Type B pancreatic cell (in vitro differentiated cells): Measurements from ENCODE around the gene TPST1. TPM values are rescaled to one million over a fixed set of nuclear protein-coding genes. Genes with fewer than 3 reads are reported as not detected.
"Not testable (repeated sequence)": the region's sequence is repeated elsewhere in the genome, so short reads cannot be mapped to it uniquely, and the experiment has no call there.

Experiments
- DNase-seq: peaks from one replicate; pipeline ENCODE4 v3.0.0; 2021; ENCODE audit warnings: mixed read lengths; ENCODE audit not compliant: unreplicated experiment; ENCODE audit errors: extremely low spot score
- H3K27ac Mint-ChIP-seq: 2 replicates; pipeline ENCODE4 v1.8.0; 2021; ENCODE audit warnings: mild to moderate bottlenecking, mixed read lengths
- H3K27me3 Mint-ChIP-seq: 2 replicates; pipeline ENCODE4 v1.8.0; 2021; ENCODE audit warnings: mixed read lengths
- H3K36me3 Mint-ChIP-seq: 2 replicates; pipeline ENCODE4 v1.8.0; 2021; ENCODE audit warnings: mixed read lengths
- H3K4me1 Mint-ChIP-seq: one replicate; pipeline ENCODE4 v1.8.0; 2021; ENCODE audit warnings: mixed read lengths; ENCODE audit not compliant: unreplicated experiment
- H3K4me3 Mint-ChIP-seq: 2 replicates; pipeline ENCODE4 v1.8.0; 2021; ENCODE audit warnings: mild to moderate bottlenecking, mixed read lengths
- H3K9me3 Mint-ChIP-seq: 2 replicates; pipeline ENCODE4 v1.8.0; 2021; ENCODE audit warnings: mixed read lengths
- total RNA-seq: library from RNA; stranded (reverse); gene quantifications from 2 replicates; pipeline ENCODE4 v1.2.1, GENCODE V29; 2021; ENCODE audit warnings: low replicate concordance
- TF ChIP-seq, protein P1 (sequence below): fragments of 200-600 bp; sonication (generic); conservative IDR thresholded peaks from 2 replicates; pipeline ENCODE4 v1.5.0; 2021; ENCODE audit warnings: antibody characterized with exemption, mild to moderate bottlenecking

TPST1 gene
- total RNA-seq, 1 donor from 2014 or later, result 26.9 TPM

DNA sequence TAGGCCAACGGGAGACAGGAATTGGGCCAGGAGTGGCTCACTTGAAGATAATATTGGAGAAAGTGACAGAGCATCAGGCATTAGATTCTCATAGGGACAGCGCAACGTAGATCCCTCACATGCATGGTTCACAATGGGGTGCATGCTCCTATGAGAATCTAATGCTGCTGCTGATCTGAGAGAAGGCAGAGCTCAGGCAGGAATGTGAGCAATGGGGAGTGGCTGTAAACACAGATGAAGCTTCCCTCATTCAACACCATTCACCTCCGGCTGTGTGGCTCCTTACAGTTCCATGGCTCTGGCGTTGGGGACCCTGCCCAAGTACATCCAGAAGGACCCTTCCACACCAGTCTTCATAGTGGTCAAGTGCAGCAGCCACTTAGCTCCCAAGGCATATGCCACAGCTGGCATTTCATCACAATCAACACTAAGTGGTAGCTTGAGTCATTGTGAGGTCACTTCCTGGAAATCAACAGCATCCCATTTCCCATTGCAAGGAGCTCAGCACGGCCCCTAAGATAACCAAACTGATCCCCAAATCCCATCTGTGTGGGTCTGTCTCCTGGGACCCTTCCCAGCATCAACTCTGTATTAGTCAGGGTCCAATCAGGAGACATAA is 174.5 kb downstream of the TPST1 start:
- Mint-ChIP-seq H3K27ac (peak overlapping the region; percentile 58), H3K4me3 (no peak overlapping the region), H3K27me3 (no peaks in the 10 kb centered on the region), H3K4me1 (no peaks in the 10 kb centered on the region), H3K36me3 (peaks cover 21% of the 10 kb centered on the region), H3K9me3 (no peaks in the 10 kb centered on the region)
- TF ChIP-seq, protein P1, sequence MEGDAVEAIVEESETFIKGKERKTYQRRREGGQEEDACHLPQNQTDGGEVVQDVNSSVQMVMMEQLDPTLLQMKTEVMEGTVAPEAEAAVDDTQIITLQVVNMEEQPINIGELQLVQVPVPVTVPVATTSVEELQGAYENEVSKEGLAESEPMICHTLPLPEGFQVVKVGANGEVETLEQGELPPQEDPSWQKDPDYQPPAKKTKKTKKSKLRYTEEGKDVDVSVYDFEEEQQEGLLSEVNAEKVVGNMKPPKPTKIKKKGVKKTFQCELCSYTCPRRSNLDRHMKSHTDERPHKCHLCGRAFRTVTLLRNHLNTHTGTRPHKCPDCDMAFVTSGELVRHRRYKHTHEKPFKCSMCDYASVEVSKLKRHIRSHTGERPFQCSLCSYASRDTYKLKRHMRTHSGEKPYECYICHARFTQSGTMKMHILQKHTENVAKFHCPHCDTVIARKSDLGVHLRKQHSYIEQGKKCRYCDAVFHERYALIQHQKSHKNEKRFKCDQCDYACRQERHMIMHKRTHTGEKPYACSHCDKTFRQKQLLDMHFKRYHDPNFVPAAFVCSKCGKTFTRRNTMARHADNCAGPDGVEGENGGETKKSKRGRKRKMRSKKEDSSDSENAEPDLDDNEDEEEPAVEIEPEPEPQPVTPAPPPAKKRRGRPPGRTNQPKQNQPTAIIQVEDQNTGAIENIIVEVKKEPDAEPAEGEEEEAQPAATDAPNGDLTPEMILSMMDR, result no peak
- no peak for DNase-seq

DNA sequence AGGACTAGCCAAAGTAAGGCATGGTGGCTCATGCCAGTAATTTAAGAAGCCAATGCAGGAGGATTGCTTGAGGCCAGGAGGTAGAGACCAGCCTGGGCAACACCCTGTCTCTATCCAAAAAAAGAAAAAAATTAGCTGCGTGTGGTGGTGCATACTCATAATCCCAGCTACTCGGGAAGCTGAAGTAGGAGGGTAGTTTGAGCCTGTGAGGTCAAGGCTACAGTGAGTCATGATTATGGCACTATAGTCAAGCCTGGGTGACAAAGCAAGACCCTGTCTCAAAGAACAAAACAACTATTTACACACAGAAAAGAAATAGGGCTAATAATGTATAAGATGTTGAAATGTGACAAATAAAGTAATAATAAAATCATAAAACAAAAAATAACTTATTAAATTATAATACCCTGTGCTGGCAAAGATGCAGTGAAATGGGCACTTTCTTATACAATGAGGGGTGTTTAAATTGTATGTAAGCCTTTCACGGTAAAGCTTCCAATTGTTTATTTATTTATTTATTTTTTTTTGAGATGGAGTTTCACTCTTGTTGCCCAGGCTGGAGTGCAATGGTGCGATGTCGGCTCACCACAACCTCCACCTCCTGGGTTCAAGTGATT is 175.2 kb downstream of the TPST1 start:
- TF ChIP-seq, protein P1, result no peak
- no peaks in the 10 kb centered on the region for H3K27me3 Mint-ChIP-seq
- no peak for DNase-seq
- peaks cover 2% of the 10 kb centered on the region for H3K4me1 Mint-ChIP-seq
- no peak overlapping the region for H3K27ac Mint-ChIP-seq
- H3K4me3 Mint-ChIP-seq, result no peak overlapping the region
- H3K36me3 Mint-ChIP-seq, result peaks cover 21% of the 10 kb centered on the region
- H3K9me3 Mint-ChIP-seq, result no peaks in the 10 kb centered on the region

DNA sequence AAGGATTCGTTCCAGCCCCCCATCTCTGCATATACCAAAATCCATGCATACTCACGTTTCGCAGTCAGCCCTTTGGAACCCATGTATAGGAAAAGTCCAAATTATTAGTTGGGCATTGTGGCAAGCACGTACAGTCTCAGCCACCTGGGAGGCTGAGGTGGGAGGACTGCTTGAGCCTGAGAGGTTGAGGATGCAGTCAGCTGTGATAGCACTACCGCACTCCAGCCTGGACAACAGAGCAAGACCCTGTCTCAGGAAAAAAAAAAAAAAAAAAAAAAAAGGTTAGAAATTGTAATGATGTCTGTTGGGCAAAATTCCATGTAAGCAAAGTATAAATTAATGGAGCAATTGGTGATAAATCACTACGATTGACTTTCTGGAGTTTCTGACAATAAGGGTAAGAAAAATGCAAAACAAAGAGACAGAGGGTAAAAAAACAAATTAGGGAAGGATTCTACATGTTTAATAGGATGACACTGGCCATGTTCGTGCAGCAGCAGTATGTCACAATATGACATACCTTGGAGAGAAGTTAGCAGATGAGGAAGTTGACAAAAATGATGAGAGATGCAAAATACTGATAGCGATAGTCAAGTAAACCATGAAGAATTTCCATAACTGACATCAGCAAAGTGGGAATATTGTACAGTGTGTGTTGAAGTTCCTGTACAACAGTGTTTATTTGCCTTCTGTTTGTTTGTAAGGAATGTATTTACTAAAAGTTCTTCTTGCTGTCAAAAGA is 177.2 kb downstream of the TPST1 start:
- not testable (repeated sequence) for H3K27me3 Mint-ChIP-seq, H3K4me3 Mint-ChIP-seq, H3K27ac Mint-ChIP-seq, DNase-seq, H3K4me1 Mint-ChIP-seq, H3K9me3 Mint-ChIP-seq
- peaks cover 18% of the 10 kb centered on the region for H3K36me3 Mint-ChIP-seq

DNA sequence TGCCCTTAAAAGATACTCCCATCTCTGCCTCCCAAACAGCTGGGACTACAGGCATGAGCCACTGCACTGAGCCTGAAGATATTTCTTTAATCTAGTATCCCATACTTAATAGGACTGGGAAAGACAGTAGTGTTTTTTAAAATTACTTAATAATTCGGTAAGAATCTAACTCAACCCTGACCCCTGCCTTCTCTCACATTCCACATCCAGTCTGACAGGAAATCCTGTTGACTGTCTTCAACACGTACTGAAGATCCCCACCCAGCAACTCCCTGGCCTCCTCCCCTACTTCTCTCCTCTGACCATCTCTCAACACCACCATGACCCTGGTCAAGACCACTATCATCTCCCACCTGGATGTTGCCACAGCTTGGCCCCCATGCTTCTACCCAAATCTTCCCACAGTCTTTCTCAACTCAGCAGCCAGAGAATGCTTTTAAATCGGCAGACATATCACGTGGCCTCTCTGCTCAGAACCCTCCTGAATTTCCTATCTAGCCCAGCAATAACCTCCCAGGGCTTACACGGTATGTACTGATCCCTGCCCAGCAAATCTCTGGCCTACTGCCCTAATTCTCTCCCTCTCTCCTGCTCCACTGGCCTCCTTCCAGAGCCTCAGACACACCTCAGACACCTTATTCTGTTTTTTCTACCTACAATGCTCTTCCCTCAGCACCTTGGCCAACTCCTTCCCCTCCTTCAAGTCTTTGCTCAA is 180.2 kb downstream of the TPST1 start:
- H3K27me3 Mint-ChIP-seq, H3K9me3 Mint-ChIP-seq, DNase-seq, H3K4me1 Mint-ChIP-seq, H3K4me3 Mint-ChIP-seq: not testable (repeated sequence)
- Mint-ChIP-seq H3K36me3 (peaks cover 10% of the 10 kb centered on the region), H3K27ac (peak overlapping the region; percentile 22)

DNA sequence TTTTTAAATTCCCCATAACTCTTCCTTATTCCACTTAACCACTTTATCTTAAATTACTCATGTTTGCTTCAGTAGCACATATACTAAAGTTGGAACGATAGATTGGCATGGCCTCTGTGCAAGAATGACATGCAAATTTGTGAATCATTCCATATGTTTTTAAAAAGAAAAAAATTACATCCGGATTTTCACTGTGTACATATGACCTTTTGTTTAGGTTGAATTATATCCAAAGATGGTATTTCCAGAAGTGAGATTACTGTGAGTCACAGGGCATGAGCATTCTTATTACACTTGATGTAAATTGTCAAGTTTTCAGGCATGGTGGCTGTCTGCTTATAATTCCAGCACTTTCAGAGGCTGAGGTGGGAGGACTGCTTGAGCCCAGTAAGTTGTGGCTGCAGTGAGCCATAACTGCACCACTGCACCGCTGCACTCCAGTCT is 190.0 kb downstream of the TPST1 start:
- not testable (repeated sequence) for H3K36me3 Mint-ChIP-seq, H3K27ac Mint-ChIP-seq, DNase-seq, H3K9me3 Mint-ChIP-seq, H3K4me3 Mint-ChIP-seq, H3K27me3 Mint-ChIP-seq, H3K4me1 Mint-ChIP-seq

DNA sequence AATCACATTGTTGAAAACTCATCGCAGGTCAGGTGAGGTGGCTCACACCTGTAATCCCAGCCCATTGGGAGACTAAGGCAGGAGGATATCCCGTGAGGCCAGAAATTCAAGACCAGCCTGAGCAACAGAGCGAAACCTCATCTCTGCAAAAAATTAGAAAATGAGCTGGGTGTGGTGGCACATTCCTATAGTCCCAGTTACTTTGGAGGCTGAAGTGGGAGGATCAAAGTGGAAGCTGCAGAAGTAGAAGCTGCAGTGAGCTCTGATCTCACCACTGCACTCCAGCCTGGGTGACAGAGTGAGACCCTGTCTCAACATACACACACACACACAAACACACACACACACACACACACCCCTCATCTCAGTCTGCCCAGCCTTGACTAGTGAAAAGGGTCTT is 190.9 kb downstream of the TPST1 start:
- H3K4me3 Mint-ChIP-seq, H3K27me3 Mint-ChIP-seq, DNase-seq, H3K36me3 Mint-ChIP-seq, H3K9me3 Mint-ChIP-seq, H3K27ac Mint-ChIP-seq, H3K4me1 Mint-ChIP-seq: not testable (repeated sequence)

DNA sequence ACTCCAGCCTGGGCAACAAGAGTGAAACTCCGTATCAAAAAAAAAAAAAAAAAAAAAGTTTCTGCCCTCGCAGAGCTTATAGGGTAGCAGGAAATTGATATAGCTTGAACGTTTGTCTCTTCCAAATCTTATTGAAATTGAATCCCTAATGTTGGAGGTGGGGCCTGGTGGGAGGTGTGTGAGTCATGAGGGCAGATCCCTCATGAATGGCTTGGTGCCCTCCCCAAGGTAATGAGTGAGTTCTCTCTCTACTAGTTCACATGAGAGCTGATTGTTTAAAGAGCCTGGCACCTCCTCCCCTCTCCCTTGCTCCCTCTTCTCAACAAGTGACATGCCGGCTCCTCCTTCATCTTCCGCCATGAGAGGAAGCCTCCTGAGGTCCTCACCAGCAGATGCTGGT is 193.7 kb downstream of the TPST1 start:
- not testable (repeated sequence) for DNase-seq, H3K27me3 Mint-ChIP-seq, H3K9me3 Mint-ChIP-seq, H3K4me1 Mint-ChIP-seq, H3K4me3 Mint-ChIP-seq
- Mint-ChIP-seq H3K27ac (peak overlapping the region; percentile 13), H3K36me3 (peaks cover 16% of the 10 kb centered on the region)

DNA sequence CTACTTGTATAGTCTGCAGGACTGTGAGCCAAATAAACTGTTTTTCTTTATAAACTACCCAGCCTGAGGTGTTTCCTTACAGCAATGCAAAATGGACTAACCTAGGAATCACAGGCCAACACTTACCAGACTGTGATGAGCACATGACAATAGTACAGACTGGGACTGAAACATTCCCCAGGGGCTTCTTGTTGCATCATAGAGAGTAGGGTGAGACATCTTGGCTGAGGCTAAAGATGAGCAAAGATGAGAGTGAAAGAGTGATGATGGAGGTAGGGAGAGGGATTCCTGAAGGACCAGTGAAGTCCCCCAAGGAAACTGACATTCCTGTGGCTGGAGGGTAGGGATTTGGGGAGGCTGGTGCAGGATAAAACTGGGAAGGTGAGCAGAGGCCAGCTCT is 194.4 kb downstream of the TPST1 start:
- TF ChIP-seq, protein P1, result no peak
- no peak for DNase-seq
- H3K36me3 Mint-ChIP-seq, result peaks cover 16% of the 10 kb centered on the region
- H3K4me1 Mint-ChIP-seq, result no peaks in the 10 kb centered on the region
- H3K27ac Mint-ChIP-seq, result no peak overlapping the region
- H3K27me3 Mint-ChIP-seq, result no peaks in the 10 kb centered on the region
- no peak overlapping the region for H3K4me3 Mint-ChIP-seq
- no peaks in the 10 kb centered on the region for H3K9me3 Mint-ChIP-seq
